IMR-90 (cell line): ENCODE results near the gene SS18. TPM values are rescaled to one million over a fixed set of nuclear protein-coding genes. Genes with fewer than 3 reads are reported as not detected.

Source experiments
- ATAC-seq: fragments of 200-7000 bp; cut with Tn5 transposase; 2 replicates; pipeline ENCODE4 v1.9.1; 2020; ENCODE audit warnings: low read depth, mild to moderate bottlenecking, moderate library complexity
- BruUV-seq: library from RNA; stranded (reverse); fragments of 400-500 nt; replicated peaks from 2 replicates; lab custom pipeline; 2021; lab: Mats Ljungman, UMichigan
- CTCF ChIA-PET: fragments of 300-600 bp; formaldehyde crosslinking; extraction: SDS; loops from one replicate; lab custom pipeline; 2021; ENCODE audit warnings: antibody characterized with exemption; lab: Yijun Ruan, JAX
- POLR2A ChIA-PET: fragments of 300-600 bp; sonication (Branson Sonifier 250); formaldehyde crosslinking; loops from one replicate; lab custom pipeline; 2022; ENCODE audit warnings: antibody characterized with exemption; ENCODE audit not compliant: unreplicated experiment; lab: Charles Lee
- DNase-seq: peaks from one replicate; pipeline ENCODE4 v3.0.0; 2013
- H2AFZ ChIP-seq: replicated peaks from 2 replicates; pipeline ENCODE3; 2013; ENCODE audit warnings: low read length, mild to moderate bottlenecking; ENCODE audit not compliant: poor library complexity
- H2AK5ac ChIP-seq: 2 replicates; pipeline ENCODE4 v1.6.1; 2013; ENCODE audit warnings: low read depth, low read length, inconsistent platforms
- H2AK9ac ChIP-seq: replicated peaks from 2 replicates; pipeline ENCODE3; 2013; ENCODE audit warnings: mild to moderate bottlenecking, low read depth, low read length, moderate library complexity; ENCODE audit not compliant: poor library complexity
- H2BK120ac ChIP-seq: 2 replicates; pipeline ENCODE4 v1.6.1; 2013; ENCODE audit warnings: low read depth, low read length, inconsistent platforms
- H2BK15ac ChIP-seq: 3 replicates; pipeline ENCODE4 v1.6.1; 2013; ENCODE audit warnings: low read depth, low read length, inconsistent platforms
- H2BK20ac ChIP-seq: 2 replicates; pipeline ENCODE4 v1.6.1; 2013; ENCODE audit warnings: low read depth, mild to moderate bottlenecking, inconsistent platforms, low read length, moderate library complexity
- H2BK5ac ChIP-seq: 2 replicates; pipeline ENCODE4 v1.6.1; 2013; ENCODE audit warnings: mild to moderate bottlenecking, low read depth, low read length, inconsistent platforms; ENCODE audit not compliant: poor library complexity, severe bottlenecking
- H3K14ac ChIP-seq: replicated peaks from 2 replicates; pipeline ENCODE4 v1.6.1; 2013; ENCODE audit warnings: low read depth, low read length, inconsistent platforms
- H3K18ac ChIP-seq: 2 replicates; pipeline ENCODE4 v1.6.1; 2013; ENCODE audit warnings: low read depth, low read length, control low read depth
- H3K23ac ChIP-seq: 2 replicates; pipeline ENCODE4 v1.6.1; 2013; ENCODE audit warnings: low read depth, low read length, inconsistent platforms
- H3K27ac ChIP-seq: 2 replicates; pipeline ENCODE4 v1.5.1; 2013; ENCODE audit warnings: mild to moderate bottlenecking, control low read depth, low read length; ENCODE audit not compliant: insufficient read depth
- H3K27me3 ChIP-seq: 2 replicates; pipeline ENCODE4 v1.6.1; 2013; ENCODE audit warnings: low read length; ENCODE audit not compliant: control insufficient read depth, insufficient read depth
- H3K36me3 ChIP-seq: 2 replicates; pipeline ENCODE4 v1.6.1; 2013; ENCODE audit warnings: low read length, mixed read lengths; ENCODE audit not compliant: control insufficient read depth, insufficient read depth
- H3K4ac ChIP-seq: 2 replicates; pipeline ENCODE4 v1.6.1; 2013; ENCODE audit warnings: low read depth, low read length, inconsistent platforms
- H3K4me1 ChIP-seq: 2 replicates; pipeline ENCODE4 v1.6.1; 2013; ENCODE audit warnings: low read length, mixed read lengths; ENCODE audit not compliant: control insufficient read depth, insufficient read depth
- H3K4me2 ChIP-seq: 2 replicates; pipeline ENCODE4 v1.6.1; 2013; ENCODE audit warnings: low read depth, mild to moderate bottlenecking, control low read depth, low read length, moderate library complexity
- H3K4me3 ChIP-seq: 2 replicates; pipeline ENCODE4 v1.5.1; 2013; ENCODE audit warnings: low read depth, mild to moderate bottlenecking, control low read depth, low read length, moderate library complexity; ENCODE audit not compliant: insufficient read depth
- H3K56ac ChIP-seq: 2 replicates; pipeline ENCODE4 v1.6.1; 2013; ENCODE audit warnings: low read length, inconsistent platforms; ENCODE audit not compliant: insufficient read depth; ENCODE audit errors: extremely low read depth
- H3K79me1 ChIP-seq, 2 experiments: 2 replicates each; pipeline ENCODE4 v1.6.1; 2013; ENCODE audit warnings: low read length in 2 of 2, inconsistent platforms in 1 of 2, low read depth in 1 of 2
- H3K9ac ChIP-seq: 2 replicates; pipeline ENCODE4 v1.6.1; 2013; ENCODE audit warnings: low read depth, low read length, control low read depth
- H3K9me1 ChIP-seq: 2 replicates; pipeline ENCODE4 v1.6.1; 2013; ENCODE audit warnings: low read length, inconsistent platforms; ENCODE audit not compliant: insufficient read depth
- H3K9me3 ChIP-seq: 2 replicates; pipeline ENCODE4 v1.6.1; 2013; ENCODE audit warnings: low read length; ENCODE audit not compliant: control insufficient read depth, insufficient read depth
- H4K20me1 ChIP-seq: 2 replicates; pipeline ENCODE4 v1.6.1; 2013; ENCODE audit warnings: low read length, inconsistent platforms; ENCODE audit not compliant: insufficient read depth
- H4K5ac ChIP-seq: 2 replicates; pipeline ENCODE4 v1.6.1; 2013; ENCODE audit warnings: mild to moderate bottlenecking, low read depth, low read length, control low read depth
- H4K8ac ChIP-seq, 2 experiments: 2 replicates each; pipeline ENCODE4 v1.6.1; 2013; ENCODE audit warnings: low read depth in 2 of 2, low read length in 2 of 2, control low read depth in 1 of 2, inconsistent platforms in 1 of 2
- H4K91ac ChIP-seq: 2 replicates; pipeline ENCODE4 v1.6.1; 2013; ENCODE audit warnings: low read depth, low read length, inconsistent platforms; ENCODE audit not compliant: insufficient read depth
- MXI1 ChIP-seq: IDR thresholded peaks from 2 replicates; pipeline ENCODE4 v1.6.1; 2012; ENCODE audit warnings: low read depth, mild to moderate bottlenecking, low read length, moderate library complexity, borderline replicate concordance
- SMC3 ChIP-seq: fragments of 150-350 bp; IDR thresholded peaks from 2 replicates; pipeline ENCODE4 v1.6.1; 2016; ENCODE audit warnings: low read depth, mild to moderate bottlenecking, antibody characterized with exemption, low read length, moderate library complexity
- WGBS, 2 experiments: methylation state at CpG; one replicate each; pipeline versions ENCODE4 v1.1.5 to v1.1.7; 2013; ENCODE audit warnings: missing lambda C conversion rate in 2 of 2; ENCODE audit not compliant: insufficient read length in 1 of 2; ENCODE audit errors: extremely low coverage in 2 of 2; 5-methylcytosine and 5-hydroxymethylcytosine counted together
- dilution Hi-C: fragments of 300-500 bp; cut with HindIII; formaldehyde crosslinking; loops from one replicate; pipeline ENCODE4 v1.14.3; 2018; ENCODE audit warnings: low sequenced_read_pairs; ENCODE audit not compliant: unreplicated experiment
- in situ Hi-C: fragments of 300-500 bp; cut with MboI; formaldehyde crosslinking; loops from 3 replicates; pipeline ENCODE4 v1.14.3; 2019; ENCODE audit warnings: low sequenced_read_pairs, inconsistent platforms, mixed read lengths
- intact Hi-C: fragments of 100-400 bp; cut with micrococcal nuclease; formaldehyde crosslinking; loops from 2 replicates; pipeline ENCODE4 v1.10.0; 2022
- polyA plus RNA-seq, 3 experiments: library from polyadenylated mRNA; depleted of rRNA; stranded (reverse); fragments of >200 nt; gene quantifications; 2 replicates each; pipeline ENCODE4 v1.2.3, GENCODE V29; 2012; ENCODE audit warnings: low replicate concordance in 1 of 3
- total RNA-seq: library from RNA; depleted of rRNA; stranded (reverse); fragments of >200 nt; gene quantifications from 2 replicates; pipeline ENCODE4 v1.2.3, GENCODE V29; 2012

Gene SS18
- total and polyA plus RNA-seq, 2 of the 4 experiments (the other 2 are of a cell fraction), result 112 to 242 TPM

DNA sequence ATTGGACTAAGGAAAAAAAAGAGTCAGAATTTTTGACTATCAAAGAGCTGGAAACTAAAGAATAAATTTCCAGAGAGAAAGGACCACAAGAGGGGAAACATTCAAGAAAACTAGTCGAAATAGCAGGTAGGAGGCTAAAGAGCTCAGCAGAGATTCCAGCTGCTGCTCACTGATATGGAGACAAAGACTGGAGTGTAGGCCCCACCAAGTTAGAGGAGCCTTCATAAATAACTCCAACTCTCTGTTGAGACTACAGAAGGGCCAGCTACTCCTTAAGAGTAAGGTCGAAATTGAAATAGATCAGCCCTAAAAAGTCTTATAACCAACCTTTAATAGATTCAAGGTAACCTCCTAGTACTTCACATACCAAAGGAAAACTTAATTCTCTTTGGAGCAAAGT lies 31.1 kb downstream of the SS18 start:
- ChIA-PET POLR2A (no interaction called here), CTCF (interaction anchor here (0.6 to 0.8 kb wide), 2 partner anchors 30 to 294 kb away, joined by 3 read pairs; no protein-coding TSS in a partner anchor)
- H2BK5ac ChIP-seq, result peak overlapping the region; percentile 13
- no peak overlapping the region for H2BK20ac ChIP-seq
- no peak for TF ChIP-seq SMC3
- TF ChIP-seq MXI1, result no peak
- H3K4me1 ChIP-seq, result peaks cover 4% of the 10 kb centered on the region
- no peak overlapping the region for H4K91ac ChIP-seq
- in situ Hi-C loops (no loop called here), intact Hi-C loops (no loop called here), dilution Hi-C loops (no loop called here)
- ATAC-seq (no peak), DNase-seq (no peak)
- H3K79me1 ChIP-seq, result peaks cover 29 to 34% of the 10 kb centered on the region in 2 experiments
- H4K20me1 ChIP-seq, result peaks cover 11% of the 10 kb centered on the region
- H4K5ac ChIP-seq, result no peak overlapping the region
- no peak overlapping the region for H2BK15ac ChIP-seq
- H3K9ac ChIP-seq, result no peak overlapping the region
- H3K4ac ChIP-seq, result no peak overlapping the region
- H3K9me3 ChIP-seq, result no peaks in the 10 kb centered on the region
- H2BK120ac ChIP-seq, result no peak overlapping the region
- no peak overlapping the region for H2AK5ac ChIP-seq
- no peak overlapping the region for H3K27ac ChIP-seq
- no TSS peak for BruUV-seq
- H3K4me3 ChIP-seq, result no peak overlapping the region
- no peak overlapping the region for H4K8ac ChIP-seq
- H3K4me2 ChIP-seq, result no peak overlapping the region
- H2AFZ ChIP-seq, result no peak overlapping the region
- H2AK9ac ChIP-seq, result no peak overlapping the region
- no peaks in the 10 kb centered on the region for H3K27me3 ChIP-seq
- H3K18ac ChIP-seq, result no peak overlapping the region
- H3K14ac ChIP-seq, result no peak overlapping the region
- peaks cover 10% of the 10 kb centered on the region for H3K36me3 ChIP-seq
- H3K56ac ChIP-seq, result no peak overlapping the region
- H3K23ac ChIP-seq, result no peak overlapping the region
- no CpG with 5 or more reads among the region's 2 CpGs for WGBS, 2 experiments
- peaks cover 11% of the 10 kb centered on the region for H3K9me1 ChIP-seq
